GM19023 (cell line): ENCODE measurements around the gene PTPRG.

Experiments used
- ATAC-seq: cut with Tn5 transposase; IDR thresholded peaks from one replicate; pipeline ENCODE4 v1.9.1; 2021; ENCODE audit warnings: mild to moderate bottlenecking, moderate library complexity; ENCODE audit not compliant: unreplicated experiment

PTPRG gene

DNA sequence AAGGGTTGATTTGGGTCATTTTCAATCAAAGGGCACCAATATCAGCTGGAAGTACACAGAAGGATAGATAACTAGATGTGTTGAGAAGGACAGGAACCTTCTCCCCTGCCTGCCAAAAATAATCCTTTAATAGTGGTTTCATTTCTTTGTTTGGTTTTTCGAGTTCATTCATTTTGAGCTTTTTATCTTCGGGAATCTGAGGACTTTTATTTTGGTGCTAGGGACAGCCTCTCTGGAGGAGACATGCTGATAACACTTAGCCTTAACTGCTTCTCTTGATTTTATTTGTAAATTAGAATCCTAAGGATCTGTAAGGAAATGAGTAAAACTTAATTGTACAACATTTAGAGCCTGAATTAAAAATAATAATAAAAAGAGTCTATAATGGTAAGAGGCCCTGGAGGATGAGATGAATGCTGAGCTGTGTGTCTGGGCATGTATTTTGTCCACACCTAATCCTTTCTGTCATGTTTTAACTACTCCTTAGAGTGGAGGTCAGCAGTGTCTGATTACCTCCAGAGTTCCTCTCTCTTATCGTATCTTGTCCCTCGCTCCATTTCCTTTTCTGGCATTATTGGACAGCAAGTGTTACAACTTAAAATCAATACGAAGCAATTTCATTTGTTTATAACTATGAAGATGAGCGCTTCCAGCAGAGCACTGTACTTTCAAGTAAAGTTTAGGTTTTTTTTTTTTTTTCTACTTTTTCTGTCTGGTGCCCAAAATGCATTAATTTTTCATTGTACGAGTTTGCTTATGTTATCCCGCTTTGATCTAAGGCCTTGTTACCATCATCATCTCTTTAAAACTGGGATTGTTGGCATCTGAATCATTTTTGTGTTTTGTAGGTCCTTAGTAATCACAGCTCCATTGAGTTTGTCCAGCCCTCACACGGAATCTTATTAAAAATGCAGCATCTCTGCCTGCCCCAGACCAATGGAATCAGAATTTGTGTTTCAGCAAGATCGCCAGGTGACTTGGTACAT lies 22.8 kb downstream of the PTPRG start:
- ATAC-seq = no peak

DNA sequence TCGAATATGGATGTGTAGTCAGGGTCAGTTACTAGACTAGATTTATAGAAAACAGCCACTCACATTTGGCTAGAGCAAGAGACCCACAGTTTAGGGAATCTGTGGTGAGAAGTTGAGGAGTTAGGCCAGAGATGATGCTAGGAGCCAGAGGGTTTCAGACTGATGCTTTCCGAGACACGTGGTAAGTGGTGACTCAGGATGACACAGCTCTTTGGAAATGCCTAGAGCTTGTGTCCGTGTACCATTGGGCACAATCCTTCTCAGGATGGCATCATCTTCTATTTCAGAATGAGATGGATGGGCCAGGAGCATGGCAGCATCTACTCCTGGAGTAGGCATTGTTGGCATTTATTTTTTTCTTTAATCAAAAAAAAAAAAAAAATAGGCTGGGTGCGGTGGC lies 28.5 kb downstream of the PTPRG start:
- ATAC-seq = no peak

DNA sequence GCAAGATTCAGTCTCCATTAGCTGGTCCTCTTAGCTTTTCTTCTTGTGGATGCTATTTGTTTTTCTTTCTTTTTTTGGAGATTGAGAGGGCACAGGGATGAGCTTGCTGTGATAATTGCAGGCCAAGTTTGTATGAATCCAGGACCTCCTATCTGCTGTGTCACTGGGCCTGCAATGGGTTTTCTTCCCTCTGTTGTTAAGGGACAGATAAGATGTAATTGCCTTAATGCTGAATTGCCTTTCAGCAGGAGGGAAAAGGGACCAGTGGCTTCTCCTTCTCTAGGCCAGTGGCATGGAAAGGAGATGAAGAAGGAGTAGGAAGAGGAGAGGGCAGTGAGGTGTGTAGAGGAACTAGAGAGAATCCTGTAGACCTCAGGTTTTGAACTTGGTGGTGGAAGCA lies 29.9 kb downstream of the PTPRG start:
- no peak for ATAC-seq

DNA sequence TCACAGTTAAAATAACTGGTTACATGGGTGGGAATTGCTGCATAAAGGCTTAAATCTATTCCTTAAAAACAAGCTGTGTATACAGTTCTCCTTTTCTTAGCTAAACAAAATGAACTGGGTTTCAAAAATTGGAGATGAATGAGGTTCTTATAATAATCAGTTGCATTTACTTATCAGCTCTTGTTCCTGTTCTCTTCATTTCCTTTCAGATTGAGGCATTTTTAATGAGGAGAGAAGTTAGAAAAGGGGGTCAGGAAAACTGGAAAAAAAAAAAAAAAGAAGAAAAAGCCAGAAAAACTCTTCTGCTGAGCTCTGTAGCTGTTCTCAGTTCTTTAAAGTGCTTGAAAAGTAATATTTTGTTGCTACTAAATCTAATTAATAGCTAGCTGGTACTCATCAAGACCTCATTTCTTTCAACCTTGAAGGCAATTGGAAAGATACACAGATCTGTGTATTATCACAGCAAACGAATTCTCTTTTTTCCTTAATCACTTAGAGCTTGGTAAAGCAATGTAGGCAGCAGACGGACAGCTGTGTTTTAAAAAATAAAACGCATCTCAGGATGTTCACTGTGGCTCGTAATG lies 32.2 kb downstream of the PTPRG start:
- no peak for ATAC-seq

DNA sequence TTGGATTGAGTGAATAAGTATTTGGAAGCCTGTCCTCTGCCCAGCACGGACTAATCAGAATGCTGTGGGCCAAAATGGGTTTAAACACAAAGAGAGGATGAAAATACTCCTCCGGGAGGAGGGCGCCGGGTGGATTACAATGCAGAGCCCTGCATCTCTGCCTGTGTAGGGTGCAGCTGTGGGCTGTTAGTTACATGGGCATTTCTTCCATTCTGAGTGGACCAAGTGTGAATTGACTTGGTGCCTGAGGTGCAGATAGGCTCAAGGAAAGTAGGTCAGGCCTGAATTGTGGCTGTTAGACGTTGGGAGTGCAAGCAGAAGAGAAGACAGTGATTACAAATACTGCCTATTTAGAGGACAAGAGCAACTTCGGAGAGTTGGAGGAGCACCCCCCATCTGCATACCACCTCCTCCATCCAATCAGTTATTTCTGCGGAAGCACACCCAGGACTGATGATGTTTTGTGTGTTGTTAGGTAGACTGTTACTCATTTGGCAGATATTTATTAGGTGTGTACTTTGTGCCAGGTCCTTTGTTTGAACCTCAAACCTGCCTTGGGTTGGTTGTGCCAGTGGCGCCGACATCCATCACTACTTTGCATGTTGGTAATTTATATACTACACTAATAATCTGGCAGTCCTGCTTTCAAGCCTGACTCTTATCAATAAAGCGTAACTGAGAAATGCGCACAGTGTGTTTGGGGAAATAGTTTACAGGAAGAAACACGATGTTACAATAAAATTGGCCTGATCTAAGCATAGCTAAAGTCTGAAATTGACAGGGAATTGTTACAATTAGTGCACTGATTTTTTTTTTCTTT lies 33.0 kb downstream of the PTPRG start:
- no peak for ATAC-seq

DNA sequence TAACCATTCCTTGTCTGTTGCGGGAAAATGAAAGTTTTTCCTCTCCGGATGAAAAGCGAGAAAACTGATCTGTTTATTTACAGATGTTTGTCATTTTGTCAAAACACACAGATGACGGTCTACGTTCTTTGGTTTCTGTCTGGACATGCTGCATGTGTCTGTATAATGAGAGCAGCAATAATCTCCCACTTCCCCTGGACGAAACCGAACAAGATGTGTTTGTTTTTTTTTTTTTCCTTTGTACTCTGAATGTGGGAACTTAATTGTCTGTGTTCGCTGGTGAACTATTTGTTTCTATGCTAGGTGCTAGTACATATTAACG lies 33.6 kb downstream of the PTPRG start:
- no peak for ATAC-seq

DNA sequence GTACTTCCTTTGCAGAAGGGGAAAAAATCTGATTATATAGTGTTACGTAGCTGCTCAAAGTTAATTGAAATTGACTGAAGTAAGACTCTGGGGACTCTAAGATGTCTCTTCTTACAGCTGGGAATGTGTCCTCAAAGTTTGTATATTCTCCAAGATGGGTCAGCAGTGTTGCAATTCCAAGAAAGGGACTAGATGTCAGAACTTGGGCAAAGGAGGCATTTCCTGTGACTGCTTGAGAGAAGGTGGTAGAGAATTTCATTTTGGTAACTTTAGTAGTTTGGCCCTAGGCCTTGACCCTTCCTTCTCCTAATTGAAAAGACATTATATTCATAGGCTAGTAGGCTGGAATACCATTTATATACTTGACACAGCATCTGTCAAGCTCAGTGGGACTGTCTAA lies 33.9 kb downstream of the PTPRG start:
- ATAC-seq = no peak

DNA sequence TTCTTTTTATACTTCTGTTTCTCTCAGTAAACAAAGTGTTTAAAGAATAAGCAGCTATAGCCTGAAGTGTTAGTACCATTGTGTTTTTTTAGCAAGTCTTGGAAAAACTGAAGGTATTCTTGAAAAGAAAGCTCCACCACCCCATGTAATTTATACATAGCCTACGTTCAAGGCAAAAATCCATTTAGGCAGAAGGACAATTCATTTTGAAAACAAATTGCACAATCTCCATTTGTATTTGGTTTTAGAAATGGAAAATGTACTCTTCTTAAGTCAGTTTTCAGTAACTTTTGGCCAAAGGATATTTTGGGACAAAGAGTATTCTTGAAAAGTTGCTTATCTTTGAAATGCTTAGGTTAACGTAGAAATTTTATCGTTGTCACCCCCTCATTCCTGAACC lies 34.5 kb downstream of the PTPRG start:
- ATAC-seq = no peak

DNA sequence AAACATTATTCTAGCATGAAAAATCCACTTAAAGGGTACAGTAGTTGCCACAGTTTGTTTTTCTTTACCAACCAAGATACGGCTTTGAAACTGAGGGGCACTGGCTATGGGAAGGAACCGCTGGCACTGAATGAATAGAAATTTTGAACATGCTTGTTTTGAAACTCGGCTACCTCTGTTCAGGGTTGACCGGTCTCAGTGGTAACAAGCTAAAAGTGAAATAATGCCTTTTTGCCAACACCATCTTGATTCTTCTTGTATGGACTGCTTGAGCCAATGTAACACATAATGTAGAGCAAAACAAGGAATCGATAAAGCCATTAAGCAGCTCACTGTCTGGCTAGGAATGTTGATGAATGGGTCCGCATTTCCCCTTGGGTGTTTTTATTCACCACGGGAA lies 36.5 kb downstream of the PTPRG start:
- ATAC-seq = no peak

DNA sequence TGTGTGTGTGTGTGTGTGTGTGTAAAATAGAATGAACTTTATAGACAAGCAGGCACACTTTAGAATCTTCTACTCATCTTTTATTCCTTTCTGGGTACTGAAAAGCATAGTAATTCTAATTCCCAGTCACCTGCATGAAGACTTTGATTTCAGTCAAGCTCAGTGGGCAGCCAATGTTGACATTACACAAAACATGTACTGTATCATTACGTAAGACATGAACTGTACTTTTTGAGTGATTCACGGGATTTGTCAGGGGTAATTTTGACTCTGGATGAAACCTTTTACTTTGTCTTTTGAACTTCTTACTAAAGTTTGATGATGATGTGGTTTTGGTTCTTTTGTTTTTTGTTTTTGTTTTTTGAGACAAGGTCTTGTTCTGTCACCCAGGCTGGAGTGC lies 38.8 kb downstream of the PTPRG start:
- no peak for ATAC-seq

DNA sequence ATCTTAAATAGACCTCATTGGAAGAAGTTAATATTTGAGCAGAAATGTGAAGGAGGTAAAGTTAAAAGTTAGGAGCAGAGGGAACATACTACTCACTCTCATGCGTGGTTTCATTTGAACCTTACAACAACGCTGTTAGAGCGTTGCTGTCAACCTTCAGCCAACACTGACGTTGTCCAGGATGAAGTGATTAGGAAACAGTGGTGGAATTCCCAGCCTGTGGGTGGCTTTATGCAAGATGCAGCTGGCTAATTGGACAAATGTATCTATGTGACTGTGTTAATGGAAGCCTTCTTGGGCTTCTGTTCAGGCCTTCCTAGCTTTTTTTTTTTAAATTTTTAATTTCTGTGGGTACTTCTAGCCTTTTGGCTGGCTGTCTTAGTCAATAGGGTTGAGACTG lies 40.5 kb downstream of the PTPRG start:
- no peak for ATAC-seq

DNA sequence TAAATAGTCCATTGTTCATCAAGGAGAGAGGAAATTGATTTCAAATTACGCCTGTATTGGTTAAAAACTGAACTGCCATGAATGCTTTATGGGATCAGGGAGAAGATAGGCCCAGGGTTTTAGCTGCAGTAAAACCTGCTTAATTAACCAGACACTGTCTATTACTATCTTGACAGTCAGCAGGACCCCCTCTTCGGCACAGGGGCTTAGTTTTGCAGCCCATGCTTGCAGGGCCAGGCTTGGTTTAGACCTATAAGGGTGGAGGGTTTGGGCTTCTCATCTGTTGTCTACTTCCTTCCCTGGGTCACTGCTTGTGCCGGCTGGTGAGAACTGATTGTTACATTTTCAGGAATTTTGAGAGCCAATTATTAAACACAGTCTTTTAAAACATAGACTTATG lies 41.1 kb downstream of the PTPRG start:
- ATAC-seq = no peak

DNA sequence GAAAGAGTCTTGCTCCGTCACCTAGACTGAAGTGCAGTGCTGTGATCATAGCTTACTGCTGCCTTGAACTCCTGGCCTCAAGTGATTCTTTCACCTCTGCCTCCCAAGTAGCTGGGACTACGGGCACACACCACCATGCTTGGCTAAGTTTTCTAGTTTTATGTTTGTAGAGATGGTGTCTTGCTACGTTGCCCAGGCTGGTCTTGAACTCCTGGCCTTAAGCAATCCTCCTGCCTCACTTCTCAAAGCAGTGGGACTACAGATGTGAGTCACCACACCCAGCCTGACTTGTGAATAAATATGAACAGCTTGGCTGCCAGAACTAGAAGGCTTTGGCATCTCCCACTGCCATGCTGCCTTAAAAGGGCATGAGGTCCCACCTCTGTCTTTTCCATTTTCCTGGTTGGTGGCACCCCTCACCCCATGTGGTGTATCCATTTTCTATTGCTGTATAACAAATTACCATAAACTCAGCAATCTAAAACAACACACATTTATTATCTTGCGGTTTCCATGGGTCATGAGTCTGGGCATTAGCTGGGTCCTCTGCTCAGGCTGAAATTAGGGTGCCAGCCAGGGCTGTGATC lies 44.3 kb downstream of the PTPRG start:
- no peak for ATAC-seq

DNA sequence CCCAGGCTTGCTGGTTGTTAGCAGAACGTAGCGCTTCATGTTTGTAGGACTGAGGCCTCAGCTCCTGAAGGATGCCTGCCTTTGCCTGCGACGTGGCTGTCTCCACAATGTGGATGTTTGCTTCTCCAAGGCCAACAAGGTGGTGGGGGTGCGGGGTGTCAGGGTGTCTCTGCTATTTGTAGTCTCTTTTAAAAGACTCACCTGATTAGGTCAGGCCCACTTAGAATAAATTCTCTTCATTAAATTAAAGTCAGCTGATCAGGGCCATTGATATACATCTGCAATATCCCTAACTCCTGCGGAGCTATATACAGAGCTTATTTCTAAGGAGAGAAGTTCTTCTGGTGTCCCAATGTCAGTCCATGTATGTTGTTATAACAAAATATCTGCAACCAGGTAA lies 44.8 kb downstream of the PTPRG start:
- ATAC-seq = no peak

DNA sequence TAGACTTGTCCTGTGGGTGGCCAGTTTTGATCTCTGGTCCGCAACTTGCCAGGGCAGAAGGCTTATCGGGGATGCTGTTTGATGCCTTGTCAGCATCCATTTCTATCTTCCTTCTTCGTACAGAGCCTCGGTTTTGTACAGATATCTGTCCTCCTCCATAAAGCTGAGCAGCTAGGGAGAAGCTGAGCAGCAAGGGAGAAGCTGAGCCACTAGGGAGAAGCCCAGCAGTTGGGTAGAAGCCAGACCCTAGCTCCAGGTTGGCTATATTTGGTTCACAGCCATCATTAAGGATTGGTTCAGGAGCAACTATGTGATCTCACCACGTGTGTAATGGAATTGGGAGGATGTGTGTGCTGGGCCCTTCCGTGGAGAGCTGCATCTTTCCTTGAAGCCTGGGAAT lies 46.7 kb downstream of the PTPRG start:
- ATAC-seq = no peak

DNA sequence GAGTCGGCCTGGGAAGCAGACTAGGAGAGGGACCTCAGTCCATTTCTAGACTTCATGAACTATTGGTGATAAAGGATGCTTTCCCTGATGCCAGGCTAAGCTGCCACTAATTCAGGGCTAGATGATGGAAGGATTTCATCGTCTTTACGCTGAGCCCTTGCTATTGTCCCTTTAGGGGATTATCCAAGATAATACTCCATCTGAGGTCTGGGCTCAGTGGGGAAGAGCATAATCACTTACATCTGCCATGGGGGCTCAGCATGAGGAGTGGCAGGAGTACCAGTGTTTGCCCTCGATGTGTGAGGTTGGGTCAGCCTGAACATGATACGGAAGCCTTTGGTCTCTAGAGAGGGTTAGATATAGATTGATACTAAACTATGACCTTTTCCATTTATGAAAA lies 47.3 kb downstream of the PTPRG start:
- ATAC-seq = no peak

DNA sequence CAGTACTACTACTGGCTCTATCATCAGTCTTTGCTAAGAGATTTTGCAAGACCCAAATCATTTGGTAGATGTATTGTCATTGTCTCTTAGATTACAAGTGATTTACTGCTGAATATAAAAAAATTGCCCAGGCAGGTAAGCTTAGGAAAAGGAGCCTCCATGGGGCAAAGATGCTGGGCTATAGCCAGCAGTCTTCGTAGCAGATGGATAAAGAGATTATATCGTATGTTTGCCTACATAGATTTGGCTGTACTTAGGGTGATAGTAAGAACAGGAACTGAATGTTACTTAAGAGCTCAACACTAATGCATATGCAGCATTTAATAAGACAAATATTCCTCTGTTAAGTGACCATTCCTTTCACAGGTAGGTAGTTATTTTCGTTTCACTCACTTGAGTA lies 48.9 kb downstream of the PTPRG start:
- ATAC-seq = no peak

DNA sequence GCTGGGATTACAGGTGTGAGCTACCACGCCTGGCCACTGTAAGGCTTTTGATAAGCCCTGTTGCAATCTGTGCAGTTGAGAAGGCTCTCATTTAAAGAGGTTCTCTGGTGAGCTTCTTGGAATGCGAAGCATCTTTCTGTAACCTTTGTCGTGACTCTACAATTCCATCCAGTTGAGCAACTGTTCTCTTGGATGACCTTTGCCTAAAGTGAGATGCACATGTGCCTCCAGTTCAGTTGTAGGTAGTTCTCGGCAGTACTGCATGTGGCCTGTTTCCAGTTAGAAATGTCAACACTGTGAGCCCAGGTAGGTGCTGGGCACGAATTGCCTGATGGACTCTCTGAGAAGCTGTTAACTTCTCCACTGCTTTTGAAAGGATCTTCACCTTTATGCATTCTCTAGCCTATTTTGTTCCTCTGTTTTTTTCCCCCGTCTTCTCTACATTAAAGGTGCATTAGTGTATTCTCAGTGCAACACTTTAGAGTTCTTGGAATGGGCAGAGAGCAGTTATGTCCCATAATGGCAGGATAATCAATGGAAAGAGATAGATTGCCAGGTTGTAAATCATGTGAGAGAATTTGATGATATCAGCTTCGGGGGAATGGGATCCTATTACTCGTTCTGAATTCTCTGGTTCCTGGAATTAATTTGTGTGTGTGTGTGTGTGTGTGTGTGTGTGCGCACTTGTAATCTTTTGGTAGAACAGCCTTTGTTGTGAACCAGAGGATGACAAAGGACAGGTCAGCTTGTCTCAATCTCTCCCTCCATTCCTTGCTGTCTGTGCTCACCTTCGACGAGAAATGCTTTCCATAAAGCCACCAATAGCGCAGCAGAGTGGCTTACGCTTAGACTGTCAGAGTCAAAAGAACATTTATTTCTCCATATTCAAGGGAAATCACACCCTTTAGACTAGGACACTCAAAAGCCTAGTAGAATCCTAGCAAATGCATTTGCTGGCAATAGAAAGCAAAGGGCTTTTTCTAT lies 51.1 kb downstream of the PTPRG start:
- no peak for ATAC-seq

DNA sequence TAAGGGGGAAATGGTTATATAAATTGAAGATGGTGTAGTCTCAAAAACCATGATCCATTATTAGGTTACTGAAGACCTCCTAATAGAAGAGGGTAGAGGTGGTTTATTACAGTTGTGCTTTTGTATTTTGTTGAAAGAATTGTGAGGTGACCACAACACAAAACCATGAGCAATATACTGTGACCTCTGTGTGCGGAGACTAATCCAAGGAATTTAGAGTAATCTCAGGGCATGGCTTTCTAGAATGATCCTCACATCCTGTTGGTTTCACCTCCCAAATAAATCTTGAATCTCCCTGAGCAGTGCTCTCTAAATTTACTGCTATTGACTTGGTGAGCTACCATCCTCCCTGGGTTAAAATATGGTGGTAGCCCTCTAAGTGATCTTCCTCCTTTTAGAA lies 52.3 kb downstream of the PTPRG start:
- ATAC-seq = no peak

DNA sequence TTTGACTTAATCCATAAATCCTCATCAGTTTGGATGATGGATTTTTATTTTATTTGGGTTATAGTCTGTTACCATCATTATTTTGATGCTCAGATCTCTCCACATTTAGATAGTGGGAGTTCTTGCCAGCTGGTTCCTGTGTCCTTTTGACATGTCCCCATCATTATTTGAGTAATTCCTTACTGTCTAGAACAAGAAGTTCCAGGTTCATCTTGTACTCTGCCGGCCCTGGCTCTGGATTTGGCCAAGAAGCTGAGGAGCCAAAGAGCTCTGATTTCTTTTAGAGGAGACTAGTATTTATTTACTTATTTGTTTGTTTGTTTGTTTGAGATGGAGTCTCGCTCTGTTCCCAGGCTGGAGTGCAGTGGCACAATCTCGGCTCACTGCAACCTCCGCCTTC lies 54.3 kb downstream of the PTPRG start:
- ATAC-seq = no peak
